Measurements from ENCODE around the gene ZC2HC1B. TPM values are rescaled to one million over a fixed set of nuclear protein-coding genes. Genes with fewer than 3 reads are reported as not detected.

ZC2HC1B gene
- total RNA-seq, 1 donor from 2014 or later, result not detected

DNA sequence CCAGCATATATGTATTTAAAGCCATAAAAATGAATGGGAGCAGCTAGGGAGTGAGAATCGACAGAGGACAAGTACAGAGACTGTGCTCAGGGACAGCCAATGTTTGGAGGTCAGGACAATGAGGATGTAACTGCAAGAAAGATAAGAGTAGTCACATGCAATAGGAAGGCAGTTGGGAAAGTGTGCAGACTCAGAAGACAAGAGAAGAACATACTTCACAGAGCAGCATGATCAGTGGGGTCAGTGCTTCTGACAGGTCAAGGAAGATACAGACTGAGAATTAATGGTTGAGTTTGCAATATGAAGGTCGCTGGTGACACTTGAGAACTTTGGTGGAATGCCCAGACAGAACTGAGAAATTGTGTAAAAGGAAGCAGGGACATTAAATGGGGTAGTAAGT, 118.7 kb downstream of the ZC2HC1B start:
- H3K27ac Mint-ChIP-seq (ENCODE audit: unreplicated experiment), result no peak overlapping the region
- TF ChIP-seq, protein P1, sequence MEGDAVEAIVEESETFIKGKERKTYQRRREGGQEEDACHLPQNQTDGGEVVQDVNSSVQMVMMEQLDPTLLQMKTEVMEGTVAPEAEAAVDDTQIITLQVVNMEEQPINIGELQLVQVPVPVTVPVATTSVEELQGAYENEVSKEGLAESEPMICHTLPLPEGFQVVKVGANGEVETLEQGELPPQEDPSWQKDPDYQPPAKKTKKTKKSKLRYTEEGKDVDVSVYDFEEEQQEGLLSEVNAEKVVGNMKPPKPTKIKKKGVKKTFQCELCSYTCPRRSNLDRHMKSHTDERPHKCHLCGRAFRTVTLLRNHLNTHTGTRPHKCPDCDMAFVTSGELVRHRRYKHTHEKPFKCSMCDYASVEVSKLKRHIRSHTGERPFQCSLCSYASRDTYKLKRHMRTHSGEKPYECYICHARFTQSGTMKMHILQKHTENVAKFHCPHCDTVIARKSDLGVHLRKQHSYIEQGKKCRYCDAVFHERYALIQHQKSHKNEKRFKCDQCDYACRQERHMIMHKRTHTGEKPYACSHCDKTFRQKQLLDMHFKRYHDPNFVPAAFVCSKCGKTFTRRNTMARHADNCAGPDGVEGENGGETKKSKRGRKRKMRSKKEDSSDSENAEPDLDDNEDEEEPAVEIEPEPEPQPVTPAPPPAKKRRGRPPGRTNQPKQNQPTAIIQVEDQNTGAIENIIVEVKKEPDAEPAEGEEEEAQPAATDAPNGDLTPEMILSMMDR (IDR thresholded peaks at IDR 0.05), result no peak
- H3K36me3 Mint-ChIP-seq (ENCODE audit: low read depth), result no peaks in the 10 kb centered on the region
- H3K27me3 Mint-ChIP-seq (ENCODE audit: low read depth), result no peaks in the 10 kb centered on the region
- H3K9me3 Mint-ChIP-seq (ENCODE audit: low read depth), result no peaks in the 10 kb centered on the region
- H3K4me3 Mint-ChIP-seq (ENCODE audit: unreplicated experiment), result no peak overlapping the region
- H3K4me1 Mint-ChIP-seq (ENCODE audit: low read depth), result peaks cover 4% of the 10 kb centered on the region
- no peak for DNase-seq (ENCODE audit: low spot score)

GRCh38 chr6:143984666-143985065, 120.4 kb downstream of the ZC2HC1B start:
- H3K27ac Mint-ChIP-seq (ENCODE audit: unreplicated experiment), result no peak overlapping the region
- H3K9me3 Mint-ChIP-seq (ENCODE audit: low read depth), result peaks cover 4% of the 10 kb centered on the region
- H3K4me1 Mint-ChIP-seq (ENCODE audit: low read depth), result peaks cover 4% of the 10 kb centered on the region
- no peaks in the 10 kb centered on the region for H3K36me3 Mint-ChIP-seq (ENCODE audit: low read depth)
- no peak overlapping the region for H3K4me3 Mint-ChIP-seq (ENCODE audit: unreplicated experiment)
- TF ChIP-seq, protein P1 (IDR thresholded peaks at IDR 0.05), result no peak
- H3K27me3 Mint-ChIP-seq (ENCODE audit: low read depth), result no peaks in the 10 kb centered on the region
- DNase-seq (ENCODE audit: low spot score), result no peak

- peaks cover 4% of the 10 kb centered on the region for H3K4me1 Mint-ChIP-seq (ENCODE audit: low read depth)
- no peak for DNase-seq (ENCODE audit: low spot score)
- H3K27me3 Mint-ChIP-seq (ENCODE audit: low read depth), result peaks cover 2% of the 10 kb centered on the region
- H3K4me3 Mint-ChIP-seq (ENCODE audit: unreplicated experiment), result no peak overlapping the region
- no peak overlapping the region for H3K27ac Mint-ChIP-seq (ENCODE audit: unreplicated experiment)
- H3K9me3 Mint-ChIP-seq (ENCODE audit: low read depth), result peaks cover 4% of the 10 kb centered on the region
- TF ChIP-seq, protein P1 (IDR thresholded peaks at IDR 0.05), result no peak
- H3K36me3 Mint-ChIP-seq (ENCODE audit: low read depth), result peaks cover 2% of the 10 kb centered on the region
Observed at GRCh38 chr6:143986463-143987065, 122.3 kb downstream of the ZC2HC1B start.

Other genes with a start within 250 kb of the ZC2HC1B start
- gene PHACTR2, start 186.5 kb upstream of the ZC2HC1B start, total RNA-seq, result 104 to 255 TPM (median 110 TPM) in 3 replicates
- gene LTV1, start 21.1 kb upstream of the ZC2HC1B start, total RNA-seq, result 15.0 to 22.6 TPM (median 15.4 TPM) in 3 replicates
- 81.9 to 105 TPM (median 83.1 TPM) in 3 replicates for gene PLAGL1, start 143.8 kb downstream of the ZC2HC1B start, total RNA-seq
- 97.9 to 118 TPM (median 101 TPM) in 3 replicates for gene SF3B5, start 231.1 kb downstream of the ZC2HC1B start, total RNA-seq

Data from chondrocyte (in vitro differentiated cells).